Fibroblast of gingiva (primary cell): ENCODE data around the gene SLC22A5.
"Not testable (repeated sequence)": the region's sequence is repeated elsewhere in the genome, so short reads cannot be mapped to it uniquely, and the experiment has no call there.

Experiments used
- DNase-seq: peaks from one replicate; pipeline ENCODE4 v3.0.0-alpha.2; 2011; ENCODE audit warnings: low read depth

SLC22A5 gene

DNA sequence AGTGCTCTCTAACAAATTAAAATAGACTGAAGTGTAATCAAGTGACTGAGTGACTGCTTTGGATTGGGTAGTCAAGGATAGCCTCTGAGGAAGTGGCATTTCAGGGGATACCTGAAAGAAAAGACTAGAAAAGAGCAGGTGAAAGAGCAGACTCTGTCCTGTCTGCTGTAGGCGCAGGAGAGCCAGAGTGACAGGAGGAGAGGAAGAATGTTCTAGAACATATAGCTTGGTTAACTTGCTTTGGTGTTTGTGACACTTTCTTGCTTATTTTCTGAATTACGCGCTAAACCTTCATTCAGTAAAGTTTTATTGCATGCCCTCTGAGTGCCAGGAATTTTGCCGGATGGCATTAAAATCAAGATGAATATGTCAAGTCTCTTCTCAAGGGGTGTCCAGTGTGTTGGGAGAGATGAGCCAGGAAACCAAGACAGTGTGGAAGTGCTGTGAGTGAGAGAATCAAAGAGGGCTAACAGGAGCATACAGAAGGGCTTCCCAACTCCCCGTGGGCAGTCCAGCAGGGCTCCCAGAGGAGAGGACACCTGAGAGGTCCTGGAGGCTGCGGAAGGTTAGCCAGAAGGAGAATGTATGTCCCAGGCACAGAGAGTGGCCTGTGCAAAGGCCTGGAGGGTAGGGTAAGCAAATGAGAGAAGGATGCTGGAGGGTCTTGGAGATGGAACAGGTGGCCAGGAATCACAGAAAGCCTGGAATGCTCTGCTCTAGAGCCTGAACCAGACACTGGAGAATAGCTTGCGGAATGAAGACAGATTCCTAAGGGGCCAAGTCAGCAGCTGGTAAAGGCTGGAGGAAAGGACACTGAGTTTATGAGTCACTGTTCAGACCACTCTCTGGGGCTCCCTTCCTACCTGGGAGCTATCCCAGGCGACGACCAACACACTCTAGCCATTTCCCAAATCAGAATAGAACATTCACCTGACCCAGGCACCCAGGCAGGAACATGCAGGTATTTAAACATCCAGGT is 59.3 kb downstream of the SLC22A5 start:
- DNase-seq: no peak

- DNase-seq: no peak
These were observed 60.2 kb downstream of the SLC22A5 start for GRCh38 chr5:132429463-132430440.

DNA sequence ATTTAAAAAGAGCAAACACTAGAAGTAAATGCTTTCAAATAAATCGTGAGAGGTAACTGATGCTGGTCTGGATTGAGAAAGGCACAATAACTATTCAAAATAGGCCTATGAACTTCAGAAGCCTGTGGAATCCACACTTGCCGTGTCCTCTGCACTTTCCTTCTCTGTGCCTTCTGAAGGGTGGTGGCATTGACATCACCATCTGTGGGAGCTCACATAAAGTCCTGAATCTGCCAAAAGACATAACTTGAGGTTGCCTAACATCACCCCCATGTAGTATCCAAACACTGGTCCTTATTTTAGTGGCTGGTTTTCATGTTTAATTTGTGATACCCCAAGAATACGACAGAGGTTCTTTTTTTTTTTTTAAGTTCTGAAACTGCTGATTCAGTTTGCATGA is 61.2 kb downstream of the SLC22A5 start:
- DNase-seq: no peak

GRCh38 chr5:132431632-132432031 is 62.1 kb downstream of the SLC22A5 start:
- no peak for DNase-seq

DNA sequence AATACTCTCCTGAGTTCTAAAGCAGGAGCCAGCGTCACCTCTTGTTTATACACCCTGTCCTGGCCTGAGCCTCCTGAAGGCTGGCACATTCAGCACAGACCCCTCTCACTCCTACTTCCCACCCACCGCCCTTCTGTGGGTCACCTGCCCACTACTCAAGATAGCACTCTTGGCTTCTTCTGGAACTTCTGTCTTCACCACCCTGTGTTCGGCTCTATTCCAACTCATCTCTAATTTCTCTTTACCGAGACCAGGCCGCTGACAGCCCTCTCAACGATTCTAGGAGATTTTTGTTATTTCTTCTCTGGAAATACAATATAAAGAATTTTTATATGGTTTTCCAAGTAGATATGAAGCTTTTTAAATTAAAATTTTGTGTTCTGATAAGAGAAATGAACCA is 63.6 kb downstream of the SLC22A5 start:
- DNase-seq: no peak

- DNase-seq: no peak
These were observed 65.1 kb downstream of the SLC22A5 start for GRCh38 chr5:132434416-132435286.

GRCh38 chr5:132435447-132435846 is 65.9 kb downstream of the SLC22A5 start:
- no peak for DNase-seq

GRCh38 chr5:132435886-132436285 is 66.4 kb downstream of the SLC22A5 start:
- no peak for DNase-seq

DNA sequence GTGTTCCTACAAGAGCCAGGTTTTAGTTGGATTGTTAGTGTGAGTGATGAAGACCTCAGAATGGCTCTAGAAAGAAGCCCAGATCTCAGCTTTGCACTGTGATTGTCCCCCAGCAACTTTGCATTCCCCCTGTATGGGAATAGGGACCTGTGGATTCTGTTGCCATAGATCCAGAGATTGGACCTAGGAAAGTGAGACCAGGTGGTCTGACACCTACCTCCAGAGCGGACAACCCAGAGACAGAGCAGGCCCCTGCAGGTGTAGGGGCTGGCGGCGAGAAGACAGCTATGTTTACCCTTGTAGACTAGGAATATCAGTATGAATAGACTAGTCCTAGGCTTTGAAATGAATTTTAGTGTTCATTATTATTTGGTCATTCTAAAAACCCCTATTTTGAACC is 67.4 kb downstream of the SLC22A5 start:
- no peak for DNase-seq

DNA sequence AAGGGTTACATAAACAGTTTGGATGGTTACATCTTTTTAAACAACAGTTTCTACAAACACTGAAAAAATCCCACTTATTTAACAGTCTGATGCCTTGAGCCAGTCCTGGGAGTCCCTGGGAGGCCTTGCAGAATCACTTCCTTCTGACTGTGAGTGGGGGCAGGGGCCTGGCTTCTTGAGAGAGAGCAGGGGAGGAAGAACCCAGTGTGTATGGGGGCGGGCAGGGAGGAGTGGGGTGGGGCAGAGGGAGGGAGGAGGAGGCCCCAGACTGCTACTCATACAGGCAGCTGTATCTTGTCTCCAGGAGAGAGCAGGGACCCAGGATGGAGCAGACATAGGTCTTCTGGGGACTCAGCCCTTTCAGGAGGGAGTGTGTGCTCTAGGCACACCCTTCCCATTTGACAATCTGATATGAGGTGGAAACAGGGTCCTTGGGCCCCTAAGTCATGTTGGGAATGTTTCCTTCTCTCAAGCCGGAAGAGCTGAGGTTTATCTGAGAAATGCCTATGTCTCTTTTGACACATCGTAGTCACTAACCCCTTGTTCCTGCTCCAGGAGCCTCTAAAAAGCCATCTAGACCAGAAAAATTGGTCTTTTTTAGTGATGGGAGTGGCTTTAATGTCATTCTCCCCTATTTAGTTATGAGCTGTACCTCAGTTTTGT is 68.2 kb downstream of the SLC22A5 start:
- DNase-seq: peak; percentile 90

DNA sequence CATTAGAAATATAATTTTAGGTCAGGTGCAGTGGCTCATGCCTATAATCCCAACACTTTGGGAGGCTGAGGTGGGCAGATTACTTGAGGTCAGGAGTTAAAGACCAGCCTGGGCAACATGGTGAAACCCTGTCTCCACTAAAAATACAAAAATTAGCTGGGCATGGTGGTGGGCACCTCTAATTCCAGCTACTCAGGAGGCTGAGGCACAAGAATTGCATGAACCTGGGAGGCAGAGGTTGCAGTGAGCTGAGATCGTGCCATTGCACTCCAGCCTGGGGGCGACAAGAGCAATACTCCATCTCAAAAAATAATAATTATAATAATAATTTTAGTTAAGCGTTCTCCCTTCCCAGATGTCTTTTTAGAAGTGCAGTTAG is 68.7 kb downstream of the SLC22A5 start:
- not testable (repeated sequence) for DNase-seq

DNA sequence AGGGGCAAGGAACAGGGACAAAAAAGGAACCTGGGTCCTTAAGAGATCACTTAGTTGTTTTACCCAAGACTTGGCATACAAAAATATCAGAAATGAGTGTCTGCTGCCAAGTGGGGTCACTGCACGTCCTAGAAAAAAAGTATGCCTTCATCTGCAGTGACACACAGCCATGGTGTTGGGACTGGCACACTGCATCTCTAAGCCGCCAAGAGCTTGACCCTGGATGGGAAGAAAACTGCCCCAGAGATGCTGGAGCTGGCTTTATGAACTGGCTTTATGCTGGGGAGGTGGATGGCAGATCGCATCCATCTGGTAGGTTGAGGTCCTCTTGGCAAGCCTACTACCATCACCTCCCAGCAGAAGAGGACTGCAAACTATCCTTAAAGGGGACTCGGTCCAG is 69.4 kb downstream of the SLC22A5 start:
- DNase-seq: no peak

DNA sequence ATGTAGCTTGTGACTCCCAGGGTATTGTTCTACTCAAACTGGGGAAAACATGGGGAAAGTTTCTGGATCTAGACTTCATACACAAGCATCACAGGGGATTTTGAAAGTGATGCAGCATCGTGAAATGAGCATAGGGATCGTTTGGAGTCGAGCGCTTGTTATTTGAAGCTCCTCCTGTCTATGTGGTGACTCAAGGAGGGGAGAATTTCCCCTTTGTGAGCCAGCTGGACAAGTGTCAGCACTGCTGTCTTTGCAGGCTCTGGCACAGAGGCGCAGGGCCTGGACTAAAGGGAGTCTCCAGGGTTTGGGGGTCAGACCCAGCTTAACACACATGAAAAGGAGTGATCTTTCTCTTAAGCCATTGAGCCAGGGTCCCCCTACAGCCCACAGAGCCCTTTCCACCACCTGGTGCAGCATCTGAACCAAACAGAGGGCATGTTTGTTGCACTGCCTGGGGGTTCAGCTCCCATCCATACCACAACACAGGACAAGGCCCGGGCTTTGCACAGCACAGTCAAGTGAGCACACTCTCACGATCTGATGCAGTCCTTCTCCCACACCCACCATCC is 70.1 kb downstream of the SLC22A5 start:
- peak; percentile 92 for DNase-seq

DNA sequence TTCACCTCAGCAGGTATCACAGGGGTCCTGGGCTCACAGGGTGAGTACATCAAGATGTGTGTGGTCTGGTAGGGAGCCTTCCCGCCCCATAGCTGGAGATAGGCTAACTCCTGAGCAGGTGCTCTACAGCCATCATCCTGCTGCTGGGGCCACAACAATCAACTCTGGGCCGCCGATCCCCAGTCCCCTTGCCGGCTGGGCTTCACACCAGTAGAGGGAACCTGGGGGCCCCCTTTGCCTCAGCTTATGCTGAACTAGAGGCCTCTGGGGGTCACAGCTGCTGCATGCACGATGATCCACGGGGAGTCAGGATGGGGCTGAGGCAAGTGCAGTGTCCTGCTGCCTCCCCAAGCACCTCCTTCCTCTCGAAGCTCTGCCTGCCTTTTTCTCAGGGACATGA is 74.6 kb downstream of the SLC22A5 start:
- no peak for DNase-seq
